Occipital lobe (tissue), 2 donors: ENCODE measurements around the gene ZBTB7B. TPM values are rescaled to one million over a fixed set of nuclear protein-coding genes. Genes with fewer than 3 reads are reported as not detected.
A peak's percentile ranks its signal among the peaks of the same experiment; 100 is the strongest.
"Not testable (repeated sequence)": the region's sequence is repeated elsewhere in the genome, so short reads cannot be mapped to it uniquely, and the experiment has no call there.

Experiments used
- DNase-seq: peaks from one replicate; lab custom pipeline; 2025; lab: John Stamatoyannopoulos, UW
- total RNA-seq: library from RNA; depleted of rRNA; stranded (reverse); fragments of >200 nt; gene quantifications from one replicate; pipeline ENCODE4 v1.2.3, GENCODE V29; 2014

The ZBTB7B gene
- total RNA-seq, 1 donor from 2014 or later: 1.7 TPM

DNA sequence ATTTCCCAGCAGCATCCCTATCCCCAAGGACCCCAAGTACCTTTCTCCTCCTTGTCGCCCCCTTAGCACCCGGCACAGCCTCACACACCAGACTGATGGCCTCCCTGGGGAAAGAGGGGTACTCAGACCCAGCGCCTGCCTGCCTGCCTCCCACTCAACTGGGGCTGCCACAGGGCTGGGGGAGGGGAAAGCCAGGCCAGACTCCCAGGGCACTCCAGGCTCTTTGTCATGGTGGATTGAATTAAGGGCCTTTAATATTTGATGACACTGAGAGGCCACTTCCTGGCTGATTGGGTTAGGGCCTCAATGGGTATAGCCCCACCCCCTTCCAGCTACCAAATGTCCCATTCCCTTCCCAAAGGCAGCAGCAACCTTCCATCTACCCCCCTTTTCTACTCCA lies 33.9 kb upstream of the ZBTB7B start:
- DNase-seq: no peak

DNA sequence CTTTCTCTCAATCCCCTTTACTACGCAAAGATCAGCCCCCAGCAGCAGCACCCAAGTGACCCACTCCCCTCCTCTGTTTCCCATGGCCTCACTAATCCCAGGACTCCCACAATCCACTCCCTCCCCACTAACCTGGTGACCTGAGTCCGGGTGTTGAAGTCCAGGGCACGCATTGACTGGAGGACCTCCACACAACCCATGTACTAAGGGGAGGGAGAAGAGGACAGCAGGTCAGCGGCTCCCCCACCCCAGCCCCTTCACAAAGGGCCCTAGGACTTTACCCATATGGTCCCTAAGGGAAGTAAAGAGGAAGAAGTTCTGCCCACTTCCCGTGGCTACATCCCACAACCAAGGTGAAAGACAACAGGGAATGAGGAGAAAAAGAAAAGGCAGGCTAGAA lies 33.4 kb upstream of the ZBTB7B start:
- no peak for DNase-seq

DNA sequence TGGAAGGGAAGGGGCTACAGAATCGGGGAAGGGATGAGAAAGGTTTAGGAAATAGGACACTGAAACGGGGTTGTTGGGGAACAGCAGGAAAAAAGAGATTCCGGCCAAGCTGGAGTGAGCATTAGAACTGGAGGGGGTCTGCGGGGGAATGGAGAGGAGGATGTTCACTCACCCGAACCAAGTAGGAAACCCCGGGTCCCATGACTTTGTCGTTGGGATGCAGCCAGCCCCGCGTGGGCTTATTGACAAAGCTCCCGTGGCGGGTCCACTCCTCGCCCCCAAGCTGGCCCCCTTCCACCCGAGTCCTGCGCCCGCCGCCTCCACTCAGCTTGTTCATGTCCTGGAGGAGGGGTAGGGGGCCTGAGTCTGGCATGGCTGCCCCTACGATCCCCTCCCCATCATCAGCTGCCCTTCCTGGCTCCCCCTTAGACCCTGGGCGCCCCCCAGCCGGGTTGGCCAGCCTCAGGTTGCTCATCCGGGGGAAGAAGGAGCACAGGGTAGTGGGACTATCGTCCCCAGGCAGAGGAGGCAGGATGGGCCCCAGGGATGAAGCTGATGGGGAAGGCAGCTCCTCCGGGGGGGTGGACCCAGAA lies 32.6 kb upstream of the ZBTB7B start:
- no peak for DNase-seq

DNA sequence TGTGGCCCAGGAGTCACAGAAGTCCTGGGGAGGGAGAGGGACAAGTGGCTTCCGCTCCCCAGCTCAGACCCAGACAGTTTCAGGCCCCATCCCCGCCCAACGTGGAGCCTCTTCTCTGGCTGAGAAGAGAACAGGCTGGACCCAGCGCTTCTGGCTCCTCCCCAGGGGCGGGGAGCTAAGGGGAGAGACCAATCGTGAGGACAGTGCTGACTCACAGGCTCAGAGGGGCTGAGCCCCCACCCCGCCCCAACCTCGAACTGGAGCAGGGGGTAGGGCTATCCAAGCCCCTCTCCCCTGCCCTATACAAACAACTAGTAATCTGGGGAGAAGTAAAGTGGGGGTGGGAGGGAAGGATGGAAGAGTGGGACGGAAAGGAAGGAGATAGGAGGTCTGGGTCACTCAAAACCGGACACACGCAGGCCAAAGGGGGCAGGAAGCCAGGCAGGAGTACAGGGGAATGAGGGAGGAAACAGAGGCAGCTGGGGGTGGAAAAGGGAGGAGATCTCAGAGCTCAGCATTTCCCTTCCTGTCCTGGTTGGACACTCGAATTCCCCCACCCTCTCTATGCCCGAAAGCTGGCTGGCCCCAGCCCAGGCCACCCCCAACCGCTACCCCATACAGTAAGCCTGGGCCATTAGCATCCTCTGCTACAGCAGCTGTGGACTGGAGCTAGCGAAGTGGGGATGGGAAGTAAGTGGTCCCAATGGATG lies 31.8 kb upstream of the ZBTB7B start, which contains the start of gene SHC1:
Gene SHC1 (minus strand): TSS at position 117 of the 710 bp plus-strand sequence. CDS start 221 bp downstream, outside the sequence.
- peak; percentile 91 for DNase-seq

DNA sequence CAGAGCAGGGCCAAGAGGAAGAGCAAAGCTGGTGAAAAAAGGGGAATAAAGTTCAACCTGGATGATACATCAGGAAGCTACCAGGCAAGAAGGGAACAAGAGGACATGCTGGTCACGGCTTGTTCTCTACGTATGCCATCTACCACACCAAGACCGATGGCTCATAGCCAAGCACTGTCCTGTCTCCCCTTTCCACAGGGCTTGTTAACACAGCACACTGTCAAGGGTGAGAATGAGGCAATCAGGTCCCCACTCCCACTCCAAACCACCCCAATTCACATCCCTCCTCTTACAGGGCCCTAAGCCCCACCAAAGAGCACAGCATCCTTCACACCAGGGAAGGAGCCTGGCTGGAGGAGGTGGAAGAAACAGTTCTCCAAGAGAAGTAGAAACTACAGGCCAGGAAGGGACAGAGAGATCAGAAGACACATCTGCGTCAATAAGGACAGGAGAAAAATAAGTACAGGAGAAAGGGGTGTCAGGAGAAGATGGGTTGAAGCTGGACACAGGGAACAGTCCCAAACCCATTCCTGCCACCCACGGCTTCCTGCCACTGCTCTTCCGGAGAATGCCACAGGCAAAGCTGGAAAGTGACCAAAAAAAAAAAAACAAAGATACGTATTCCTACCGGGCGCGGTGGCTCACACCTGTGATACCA lies 31.1 kb upstream of the ZBTB7B start:
- no peak for DNase-seq

DNA sequence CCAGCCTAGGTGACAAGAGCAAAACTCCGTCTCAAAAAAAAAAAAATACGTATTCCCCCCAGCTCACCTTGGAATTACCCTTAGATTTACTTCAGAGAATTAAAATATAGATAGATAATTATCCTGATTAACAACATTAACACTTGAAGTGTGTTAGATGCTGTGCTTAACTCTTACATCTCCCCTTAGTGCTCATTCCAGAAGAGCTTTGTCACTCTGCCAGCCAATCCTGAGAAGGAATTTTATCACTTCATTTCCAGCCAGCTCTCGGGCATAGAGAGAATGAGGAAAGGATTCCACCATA lies 30.4 kb upstream of the ZBTB7B start:
- no peak for DNase-seq

DNA sequence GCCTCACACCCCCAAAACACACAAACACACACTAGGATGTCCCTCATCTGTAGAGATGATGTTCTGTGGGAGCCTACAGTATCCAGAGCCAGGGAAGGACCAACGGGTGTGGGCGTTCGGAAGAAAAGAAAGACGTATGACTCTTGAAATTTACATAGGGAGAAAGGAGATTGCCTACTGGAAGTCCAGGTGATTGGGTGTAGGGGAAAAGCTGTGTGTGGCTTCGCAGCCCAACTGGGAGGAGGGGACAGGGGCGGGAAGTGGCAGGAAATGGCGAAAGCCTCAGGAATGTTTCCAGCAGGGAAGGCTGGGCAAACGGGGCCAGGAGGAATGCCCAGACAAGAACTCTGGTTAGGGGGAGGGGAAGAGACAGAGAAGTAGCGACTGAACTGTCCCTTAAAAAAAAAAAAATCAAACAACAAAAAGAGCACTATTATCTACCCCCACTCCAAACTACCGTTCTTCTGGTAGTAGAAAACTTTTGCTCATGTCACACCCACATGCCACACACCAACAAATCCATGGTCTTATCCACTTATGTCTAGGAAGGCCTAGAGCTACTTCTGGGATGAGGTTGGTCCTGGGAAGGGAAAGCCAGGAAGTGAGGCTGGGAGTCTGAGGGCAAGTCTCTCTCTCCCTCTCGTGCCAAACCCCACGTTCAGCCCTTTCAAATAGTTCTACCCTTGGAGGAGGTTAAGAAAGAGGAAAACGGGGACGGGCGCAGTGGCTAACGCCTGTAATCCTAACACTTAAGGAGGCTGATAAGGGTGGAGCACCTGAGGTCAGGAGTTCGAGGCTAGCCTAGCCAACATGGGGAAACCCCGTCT lies 29.9 kb upstream of the ZBTB7B start:
- no peak for DNase-seq

DNA sequence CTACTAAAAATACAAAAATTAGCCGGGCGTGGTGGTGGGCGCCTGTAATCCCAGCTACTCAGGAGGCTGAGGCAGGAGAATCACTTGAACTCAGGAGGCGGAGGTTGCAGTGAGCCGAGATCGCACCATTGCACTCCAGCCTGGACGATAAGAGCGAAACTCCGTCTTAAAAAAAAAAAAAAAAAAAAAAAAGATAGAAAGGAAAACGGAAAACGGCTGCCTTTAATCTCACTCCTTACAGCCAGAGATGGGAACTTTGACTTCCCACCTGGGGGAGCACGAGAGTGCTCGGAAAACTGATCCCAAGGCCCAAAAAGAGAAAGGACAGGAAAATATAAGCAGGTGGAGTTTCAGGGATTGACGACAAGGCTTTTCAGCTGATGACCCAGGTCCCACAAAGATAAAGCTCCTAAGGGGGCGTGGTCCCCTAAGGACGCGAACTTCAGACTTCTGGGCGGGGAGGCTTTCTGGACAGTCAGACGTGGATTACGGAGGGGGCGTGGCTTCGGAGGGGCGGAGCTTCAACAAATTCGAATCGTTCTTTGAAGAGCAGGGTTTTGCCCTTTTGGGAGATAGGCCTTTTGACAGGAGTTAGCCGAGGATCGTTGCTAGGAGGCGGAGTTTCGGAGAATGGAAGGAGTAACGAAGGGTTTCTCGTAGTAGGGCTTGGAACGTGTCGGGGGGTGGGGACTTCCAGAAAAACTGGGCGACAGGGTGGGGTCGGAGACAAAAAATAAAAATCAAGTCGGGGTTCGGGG lies 29.1 kb upstream of the ZBTB7B start:
- peak; percentile 72 for DNase-seq

DNA sequence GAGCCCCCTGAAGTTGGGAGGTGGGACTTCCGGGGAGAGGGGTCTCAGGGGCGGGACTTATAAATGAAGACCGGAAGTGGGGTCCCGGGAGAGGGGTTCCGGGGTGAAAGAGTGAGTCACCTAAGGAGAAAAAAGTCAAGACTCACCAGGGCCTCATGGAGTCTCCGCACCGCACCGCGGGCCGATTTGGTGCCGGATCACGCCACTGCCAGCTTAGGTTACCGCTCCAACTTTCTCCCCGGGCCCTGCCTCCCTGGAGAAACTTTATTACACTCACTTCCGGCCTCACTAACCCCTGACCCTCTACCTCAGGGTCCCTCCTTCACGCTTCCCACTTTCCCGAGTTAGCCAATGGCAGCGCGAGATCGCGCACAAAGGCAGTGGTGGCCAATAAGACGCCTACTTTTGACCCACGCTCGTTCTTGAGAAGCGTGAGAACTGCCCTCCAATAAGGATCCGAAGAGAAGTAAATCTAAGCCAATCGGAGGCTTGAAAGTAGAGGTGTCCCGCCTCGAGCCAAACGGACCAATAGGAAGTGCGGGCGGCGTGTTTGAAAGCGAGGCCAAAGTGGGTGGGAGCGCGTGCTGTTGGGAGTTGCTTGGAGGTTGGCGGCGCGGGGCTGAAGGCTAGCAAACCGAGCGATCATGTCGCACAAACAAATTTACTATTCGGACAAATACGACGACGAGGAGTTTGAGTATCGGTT lies 28.3 kb upstream of the ZBTB7B start, which contains the start of gene CKS1B:
Gene CKS1B (plus strand): TSS at position 580 of the 706 bp plus-strand sequence. CDS start 65 bp downstream, at position 645.
- peak; percentile 98 for DNase-seq

DNA sequence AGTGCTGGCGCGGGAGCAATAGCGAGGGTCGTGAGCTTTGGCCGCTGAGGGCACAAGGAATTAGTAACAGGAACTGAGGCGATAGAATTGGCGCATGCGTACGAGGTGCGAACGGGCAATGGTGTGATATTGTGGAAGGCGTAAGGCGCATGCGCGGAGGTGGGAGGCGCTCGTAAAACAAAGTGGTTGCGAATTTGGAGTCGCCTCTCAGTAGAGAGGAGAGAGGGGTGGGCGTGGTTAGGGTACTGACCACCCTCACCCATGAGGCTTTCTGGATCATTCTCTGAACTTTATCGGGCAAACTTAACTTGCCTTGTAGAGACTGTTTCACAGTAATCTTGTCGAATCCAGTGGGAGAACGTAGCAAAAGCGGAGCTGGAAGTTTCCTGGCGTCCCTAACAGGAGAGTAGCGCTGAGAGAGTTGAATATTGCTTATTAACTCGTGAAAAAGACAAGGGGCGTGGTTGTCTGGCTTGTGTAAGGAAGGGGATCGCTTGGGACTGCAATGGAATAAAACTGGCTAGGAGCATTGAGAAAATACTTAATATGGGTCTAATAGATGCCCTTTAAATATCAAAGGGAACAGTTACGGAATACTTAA lies 27.7 kb upstream of the ZBTB7B start:
- DNase-seq: peak; percentile 90

DNA sequence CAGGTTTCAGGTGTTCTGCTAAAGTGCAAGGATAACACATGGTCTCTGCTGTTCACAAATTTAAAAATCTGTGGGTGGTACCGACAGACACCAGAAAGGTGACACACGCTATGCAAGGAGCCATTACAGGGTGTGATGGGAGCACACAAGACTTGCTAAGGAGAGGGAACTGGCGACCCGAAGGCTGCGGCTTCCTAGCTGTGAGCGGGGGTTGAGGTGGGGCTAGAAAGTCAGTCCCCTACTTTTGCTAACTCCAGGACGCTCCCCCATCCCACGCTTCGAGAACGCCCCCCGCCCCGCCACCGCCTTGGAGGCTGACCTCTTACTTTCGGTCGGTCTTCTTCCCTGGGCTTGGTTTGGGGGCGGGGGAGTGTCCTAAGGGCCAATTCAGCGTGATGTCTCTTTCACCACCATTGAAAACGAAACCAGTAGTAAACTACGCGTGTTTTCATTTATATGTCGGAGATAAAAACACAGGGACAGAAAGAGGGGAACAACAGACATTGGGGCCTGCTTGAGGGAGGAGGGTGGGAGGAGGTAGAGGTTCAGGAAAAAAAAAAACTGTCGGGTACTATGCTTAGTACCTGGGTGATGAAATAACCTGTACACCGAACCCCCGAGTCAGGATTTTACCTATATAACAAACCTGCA lies 27.1 kb upstream of the ZBTB7B start:
- no peak for DNase-seq

DNA sequence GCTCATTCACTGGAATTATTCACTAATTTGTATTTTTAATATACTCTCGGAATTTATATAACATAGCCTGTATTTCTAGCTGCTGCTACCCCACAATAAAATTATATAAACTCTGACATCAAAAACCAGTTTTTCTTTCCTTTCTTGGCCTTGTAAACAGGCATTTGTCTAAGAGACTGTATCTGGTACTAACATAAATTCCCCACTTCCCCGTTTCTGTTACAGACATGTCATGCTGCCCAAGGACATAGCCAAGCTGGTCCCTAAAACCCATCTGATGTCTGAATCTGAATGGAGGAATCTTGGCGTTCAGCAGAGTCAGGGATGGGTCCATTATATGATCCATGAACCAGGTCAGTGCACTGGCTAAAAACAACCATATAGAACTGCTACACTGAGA lies 24.8 kb upstream of the ZBTB7B start:
- DNase-seq: not testable (repeated sequence)

DNA sequence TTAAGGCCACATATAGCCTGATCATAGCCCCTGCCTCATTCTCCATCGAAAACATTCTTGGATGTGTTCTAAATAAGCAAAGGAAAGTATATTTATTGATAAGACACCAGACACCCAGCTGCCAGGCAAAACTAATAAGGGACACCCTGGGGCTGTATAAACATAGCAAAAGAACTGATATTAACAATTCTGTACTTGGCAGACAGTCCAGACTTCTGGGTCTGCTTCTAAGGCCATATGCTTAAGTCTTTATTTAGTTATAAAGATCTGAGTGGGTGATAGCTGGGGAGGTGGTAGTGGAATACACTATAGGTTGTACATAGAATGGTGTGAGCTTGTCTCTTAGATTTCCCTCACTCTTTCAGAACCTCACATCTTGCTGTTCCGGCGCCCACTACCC lies 24.2 kb upstream of the ZBTB7B start:
- no peak for DNase-seq

DNA sequence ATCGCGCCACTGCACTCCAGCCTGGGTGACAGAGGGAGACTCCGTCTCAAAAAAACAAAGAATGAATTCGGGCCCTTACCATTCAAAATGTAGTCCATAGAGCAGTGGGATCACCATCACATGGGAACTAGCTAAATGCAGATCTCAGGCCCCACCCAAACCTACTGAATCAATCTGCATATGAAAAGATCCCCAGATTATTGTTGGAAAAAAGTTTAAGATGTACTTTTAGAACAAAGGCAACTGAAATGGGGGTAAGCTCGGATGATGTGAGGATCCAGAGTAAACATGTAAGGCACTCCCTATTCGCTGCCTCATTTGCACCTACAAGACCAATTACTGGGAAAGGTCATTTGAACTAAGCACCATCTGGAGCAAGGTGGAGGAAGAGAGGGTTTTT lies 20.3 kb upstream of the ZBTB7B start:
- DNase-seq: no peak

DNA sequence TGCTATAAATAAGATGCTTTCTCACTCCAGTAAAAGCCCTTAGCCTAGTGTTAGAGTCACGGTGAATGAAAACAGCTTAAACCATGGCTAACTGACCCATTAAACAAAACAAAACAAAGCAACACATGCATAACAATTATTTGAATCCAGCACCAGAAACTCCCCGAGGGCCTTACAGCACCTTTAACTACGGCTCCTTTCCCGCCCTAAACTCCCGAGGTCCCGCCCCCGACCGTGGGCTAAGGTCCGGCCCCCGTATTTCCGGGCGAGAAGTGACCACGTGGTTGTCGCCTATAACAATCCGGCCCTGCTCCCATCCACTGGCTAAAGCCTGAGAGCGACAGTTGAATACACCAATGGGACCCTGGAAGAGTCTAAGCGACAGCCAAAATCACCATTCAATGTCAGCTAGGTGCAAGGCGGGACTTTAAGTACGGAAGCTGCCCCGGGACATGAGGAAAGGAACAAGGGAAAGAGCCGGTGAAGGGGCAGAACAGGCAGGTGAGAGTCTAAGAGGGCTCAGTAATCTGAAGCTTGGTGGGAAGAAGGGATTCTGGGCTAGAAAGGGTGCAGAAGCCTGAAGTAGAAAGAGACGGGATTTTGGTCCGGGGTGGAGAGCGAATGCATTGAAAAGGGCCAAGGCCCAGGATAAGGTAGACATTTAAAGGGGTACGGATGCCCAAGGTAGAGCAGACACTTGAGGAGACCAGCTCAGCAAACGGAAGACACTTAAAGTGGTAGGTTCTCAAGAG lies 19.5 kb upstream of the ZBTB7B start, which contains the start of gene FLAD1:
Gene FLAD1 (plus strand): TSS at position 448 of the 752 bp plus-strand sequence. CDS start 351 bp downstream, outside the sequence.
- peak; percentile 96 for DNase-seq

DNA sequence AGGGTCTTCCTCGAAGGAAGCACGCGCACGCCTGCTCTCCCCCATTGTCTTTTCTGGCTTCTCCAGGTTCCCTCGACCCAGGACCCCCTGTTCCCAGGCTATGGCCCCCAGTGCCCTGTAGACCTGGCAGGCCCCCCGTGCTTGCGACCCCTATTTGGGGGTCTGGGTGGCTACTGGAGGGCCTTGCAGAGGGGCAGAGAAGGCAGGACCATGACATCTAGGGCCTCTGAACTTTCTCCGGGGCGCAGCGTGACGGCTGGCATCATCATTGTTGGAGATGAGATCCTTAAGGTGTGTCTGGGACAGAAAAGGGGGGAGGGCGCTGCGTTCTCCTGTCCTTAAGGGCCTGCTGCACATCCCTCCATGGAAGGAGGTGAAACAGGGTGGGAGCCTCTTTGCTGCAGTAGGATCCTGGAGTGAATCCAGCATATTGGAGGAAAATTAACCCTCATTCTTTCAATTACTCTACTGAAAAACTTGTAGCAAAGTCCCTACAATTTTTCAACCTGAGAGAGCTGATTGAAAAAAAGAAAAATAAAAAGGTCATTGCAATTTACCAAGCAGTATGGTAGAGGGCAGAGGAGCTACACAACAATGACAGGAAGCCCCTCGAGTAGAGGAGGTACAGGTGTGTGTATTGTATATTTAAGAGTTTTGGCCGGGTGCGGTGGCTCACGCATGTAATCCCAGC lies 18.7 kb upstream of the ZBTB7B start:
- no peak for DNase-seq

DNA sequence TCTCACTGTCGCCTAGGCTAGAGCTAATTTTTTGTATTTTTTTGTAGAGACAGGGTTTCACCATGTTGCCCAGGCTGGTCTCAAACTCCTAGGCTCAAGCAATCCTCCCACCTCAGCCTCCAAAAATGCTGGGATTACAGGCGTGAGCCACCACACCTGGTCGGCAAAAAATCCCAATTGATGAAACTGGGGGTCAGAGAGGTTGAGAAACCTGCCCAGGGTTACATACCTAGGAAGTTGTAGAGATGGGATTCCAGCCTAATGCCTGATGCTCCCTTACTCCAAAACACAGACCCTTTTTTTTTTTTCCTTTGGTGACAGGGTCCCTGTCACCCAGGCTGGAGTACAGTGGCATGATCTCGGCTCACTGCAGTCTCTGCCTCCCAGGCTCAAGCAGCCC lies 15.9 kb upstream of the ZBTB7B start:
- not testable (repeated sequence) for DNase-seq

DNA sequence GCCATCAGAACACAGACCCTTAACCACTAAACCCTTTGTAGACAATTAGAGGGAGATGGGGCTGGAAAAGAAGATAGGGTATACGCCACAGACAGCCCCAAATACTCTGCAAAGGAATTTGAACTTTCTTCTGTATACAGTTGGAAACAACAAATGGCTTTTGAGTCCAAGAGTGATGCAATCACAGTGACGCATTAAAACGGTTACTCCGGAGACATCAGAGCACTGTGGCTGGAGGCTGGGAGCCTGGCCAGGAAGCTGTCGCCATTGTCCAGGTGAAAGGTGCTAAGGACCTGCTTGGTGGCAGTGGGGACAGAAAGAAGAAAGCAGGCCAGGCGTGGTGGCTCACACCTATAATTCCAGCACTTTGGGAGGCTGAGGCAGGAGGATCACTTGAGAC lies 15.3 kb upstream of the ZBTB7B start:
- no peak for DNase-seq
